HL-60 (cell line): ENCODE data around the gene GADD45B.

Experiments
- CTCF ChIP-seq: IDR thresholded peaks from one replicate; pipeline ENCODE4 v1.5.1; 2011; ENCODE audit warnings: low read length, control low read depth, inconsistent platforms; ENCODE audit not compliant: insufficient read depth
- POLR2AphosphoS5 ChIP-seq: IDR thresholded peaks from 2 replicates; pipeline ENCODE4 v1.6.1; 2012; ENCODE audit warnings: low read depth
- REST ChIP-seq: IDR thresholded peaks from 2 replicates; pipeline ENCODE4 v1.6.1; 2012; ENCODE audit warnings: low read depth; ENCODE audit not compliant: insufficient replicate concordance

- TF ChIP-seq CTCF (no peak), POLR2AphosphoS5 (no peak), REST (no peak)
Measured at GRCh38 chr19:2464389-2464788, 11.5 kb upstream of the GADD45B start.
